K562 treated with DMSO at 1 percent for 24 hours (cell line): ENCODE results near the gene PDE5A. TPM values are rescaled to one million over a fixed set of nuclear protein-coding genes. Genes with fewer than 3 reads are reported as not detected.

Experiments
- total RNA-seq: library from RNA; unstranded; fragments of 300-600 nt; gene quantifications from 2 replicates; pipeline ENCODE4 v1.2.3, GENCODE V29; 2022; ENCODE audit warnings: low read depth; ENCODE audit not compliant: insufficient read depth

Gene PDE5A
- 0.89 TPM in 1 of 2 replicates, not detected in the other for total RNA-seq

GRCh38 chr4:119628281-119629141 lies at the start of gene PDE5A:
Gene PDE5A (minus strand): TSS chr4:119628804. CDS start chr4:119628671, 133 bp downstream.

